Parathyroid adenoma (tissue), 2 donors: ENCODE data around the gene VPS26C.
"Not testable (repeated sequence)": the region's sequence is repeated elsewhere in the genome, so short reads cannot be mapped to it uniquely, and the experiment has no call there.

Experiments
- H2AFZ ChIP-seq: fragments of 300-600 bp; sonication (generic); one replicate; pipeline ENCODE4 v1.7.0; 2017; ENCODE audit warnings: antibody characterized with exemption, mild to moderate bottlenecking
- H3K27ac ChIP-seq: fragments of 300-600 bp; sonication (generic); one replicate; pipeline ENCODE4 v1.7.0; 2017
- H3K27me3 ChIP-seq: fragments of 300-600 bp; sonication (generic); one replicate; pipeline ENCODE4 v1.7.0; 2017; ENCODE audit warnings: low read length; ENCODE audit not compliant: control insufficient read depth, insufficient read depth
- H3K36me3 ChIP-seq: fragments of 300-600 bp; sonication (generic); one replicate; pipeline ENCODE4 v1.7.0; 2017; ENCODE audit warnings: low read length; ENCODE audit not compliant: control insufficient read depth, insufficient read depth
- H3K4me1 ChIP-seq: fragments of 300-600 bp; sonication (generic); one replicate; pipeline ENCODE4 v1.7.0; 2017; ENCODE audit warnings: control low read depth
- H3K4me2 ChIP-seq: fragments of 300-600 bp; sonication (generic); one replicate; pipeline ENCODE4 v1.7.0; 2017; ENCODE audit warnings: low read length
- H3K4me3 ChIP-seq: fragments of 300-600 bp; sonication (generic); one replicate; pipeline ENCODE4 v1.7.0; 2017; ENCODE audit warnings: low read depth, low read length
- H3K79me2 ChIP-seq: fragments of 300-600 bp; sonication (generic); one replicate; pipeline ENCODE4 v1.7.0; 2017; ENCODE audit warnings: control low read depth
- H3K9ac ChIP-seq: fragments of 300-600 bp; sonication (generic); one replicate; pipeline ENCODE4 v1.7.0; 2017; ENCODE audit warnings: mild to moderate bottlenecking
- H3K9me3 ChIP-seq: fragments of 300-600 bp; sonication (generic); one replicate; pipeline ENCODE4 v1.7.0; 2017; ENCODE audit warnings: low read length; ENCODE audit not compliant: control insufficient read depth
- CTCF ChIP-seq: fragments of 300-600 bp; sonication (generic); IDR thresholded peaks from one replicate; pipeline ENCODE4 v1.7.0; 2017; ENCODE audit warnings: antibody characterized with exemption, mild to moderate bottlenecking
- donor health status: primary hyperparathyroidism.

Gene VPS26C

GRCh38 chr21:37267269-37268185, at the start of gene VPS26C:
Gene VPS26C, minus strand, starts transcription at chr21:37267334. Its CDS starts 40 bp downstream, at chr21:37267294.
- peak within 1 kb of the TSS; percentile 86 for H2AFZ ChIP-seq

GRCh38 chr21:37316072-37316471, 48.9 kb upstream of the VPS26C start:
- H3K9me3 ChIP-seq, H3K79me2 ChIP-seq, H3K36me3 ChIP-seq, H3K4me3 ChIP-seq, H3K4me1 ChIP-seq, H3K4me2 ChIP-seq, H3K9ac ChIP-seq, H3K27ac ChIP-seq, H2AFZ ChIP-seq, H3K27me3 ChIP-seq: not testable (repeated sequence)

More at GRCh38 chr21:37267269-37268185, at the start of gene VPS26C:
- H3K79me2 ChIP-seq, result peaks cover 11% of the 10 kb centered on the region
- no peak for TF ChIP-seq CTCF
- H3K27ac ChIP-seq, result peak within 1 kb of the TSS; percentile 96
- H3K4me3 ChIP-seq, result peak within 1 kb of the TSS; percentile 86
- no peaks in the 10 kb centered on the region for H3K36me3 ChIP-seq
- peaks cover 2% of the 10 kb centered on the region for H3K4me1 ChIP-seq
- H3K4me2 ChIP-seq, result peak within 1 kb of the TSS; percentile 88
- no peaks in the 10 kb centered on the region for H3K9me3 ChIP-seq
- H3K27me3 ChIP-seq, result no peaks in the 10 kb centered on the region
- H3K9ac ChIP-seq, result peak within 1 kb of the TSS; percentile 5

GRCh38 chr21:37300114-37300751, 33.1 kb upstream of the VPS26C start:
- Histone ChIP-seq H3K79me2 (no peaks in the 10 kb centered on the region), H3K4me1 (no peaks in the 10 kb centered on the region), H3K36me3 (no peaks in the 10 kb centered on the region), H3K4me2 (no peak overlapping the region), H3K9ac (no peak overlapping the region), H3K4me3 (no peak overlapping the region), H3K27me3 (no peaks in the 10 kb centered on the region), H3K27ac (no peak overlapping the region), H2AFZ (no peak overlapping the region), H3K9me3 (no peaks in the 10 kb centered on the region)
- no peak for TF ChIP-seq CTCF

GRCh38 chr21:37297364-37297763, 30.2 kb upstream of the VPS26C start:
- TF ChIP-seq CTCF, result no peak
- H3K9me3 ChIP-seq, result no peaks in the 10 kb centered on the region
- no peak overlapping the region for H3K4me2 ChIP-seq
- no peak overlapping the region for H3K4me3 ChIP-seq
- H3K27me3 ChIP-seq, result no peaks in the 10 kb centered on the region
- H2AFZ ChIP-seq, result no peak overlapping the region
- H3K79me2 ChIP-seq, result no peaks in the 10 kb centered on the region
- H3K36me3 ChIP-seq, result no peaks in the 10 kb centered on the region
- no peaks in the 10 kb centered on the region for H3K4me1 ChIP-seq
- no peak overlapping the region for H3K9ac ChIP-seq
- H3K27ac ChIP-seq, result no peak overlapping the region

GRCh38 chr21:37294679-37295078, 27.5 kb upstream of the VPS26C start:
- Histone ChIP-seq H3K9me3 (no peaks in the 10 kb centered on the region), H3K4me1 (no peaks in the 10 kb centered on the region), H3K79me2 (no peaks in the 10 kb centered on the region), H3K4me3 (no peak overlapping the region), H2AFZ (no peak overlapping the region), H3K9ac (no peak overlapping the region), H3K4me2 (no peak overlapping the region), H3K27ac (no peak overlapping the region), H3K36me3 (no peaks in the 10 kb centered on the region), H3K27me3 (no peaks in the 10 kb centered on the region)
- no peak for TF ChIP-seq CTCF
